Activated CD8-positive, alpha-beta memory T cell treated with anti-CD3 and anti-CD28 coated beads, Interleukin-2, amount 50 U/mL, for 24 hours (primary cell): ENCODE measurements around the gene ANKRD63.

ENCODE experiments used
- DNase-seq: peaks from one replicate; pipeline ENCODE4 v3.0.0-alpha.2; 2020; ENCODE audit errors: extremely low read depth

ANKRD63 gene

GRCh38 chr15:40295877-40296560, 13.2 kb upstream of the ANKRD63 start:
- DNase-seq, result no peak

GRCh38 chr15:40295297-40295696, 12.4 kb upstream of the ANKRD63 start:
- no peak for DNase-seq

- DNase-seq, result no peak
These were observed 11.3 kb upstream of the ANKRD63 start for GRCh38 chr15:40293905-40294895.

- DNase-seq, result no peak
These were observed 10.1 kb upstream of the ANKRD63 start for GRCh38 chr15:40293006-40293405.

GRCh38 chr15:40292246-40292645, 9.4 kb upstream of the ANKRD63 start:
- DNase-seq, result no peak

- DNase-seq, result no peak
These were observed 8.2 kb upstream of the ANKRD63 start for GRCh38 chr15:40290918-40291574.

- DNase-seq, result no peak
These were observed 7.7 kb upstream of the ANKRD63 start for GRCh38 chr15:40290545-40290917.

- DNase-seq, result no peak
These were observed 6.4 kb upstream of the ANKRD63 start for GRCh38 chr15:40289140-40289775.

GRCh38 chr15:40287968-40288367, 5.1 kb upstream of the ANKRD63 start:
- no peak for DNase-seq

- no peak for DNase-seq
These were observed 4.6 kb upstream of the ANKRD63 start for GRCh38 chr15:40287505-40287904.

GRCh38 chr15:40286794-40287193, 3.9 kb upstream of the ANKRD63 start:
- no peak for DNase-seq

- DNase-seq, result no peak
These were observed 3.2 kb upstream of the ANKRD63 start for GRCh38 chr15:40286061-40286532.

- no peak for DNase-seq
These were observed 2.7 kb upstream of the ANKRD63 start for GRCh38 chr15:40285554-40286011.

GRCh38 chr15:40285151-40285550, 2.3 kb upstream of the ANKRD63 start:
- DNase-seq, result no peak

GRCh38 chr15:40283615-40284300, 894 bp upstream of the ANKRD63 start:
- no peak for DNase-seq

- no peak for DNase-seq
These were observed 556 bp downstream of the ANKRD63 start for GRCh38 chr15:40282147-40282868.

- no peak for DNase-seq
These were observed 1.1 kb downstream of the ANKRD63 start for GRCh38 chr15:40281801-40282146.

GRCh38 chr15:40281057-40281800, 1.6 kb downstream of the ANKRD63 start:
- DNase-seq, result no peak

- no peak for DNase-seq
These were observed 2.4 kb downstream of the ANKRD63 start for GRCh38 chr15:40280260-40281056.
